Activated T-helper 1 cell treated with Interleukin-2 at 50 U/mL for 16 hours (primary cell): ENCODE data around the gene RASGRP3.

Experiments
- DNase-seq: peaks from one replicate; pipeline ENCODE4 v3.0.0-alpha.2; 2020; ENCODE audit warnings: low read depth

RASGRP3 gene

GRCh38 chr2:33581872-33582271 is 105.4 kb downstream of the RASGRP3 start:
- DNase-seq, result no peak

GRCh38 chr2:33583194-33583938 is 106.9 kb downstream of the RASGRP3 start:
- DNase-seq, result no peak

- DNase-seq, result no peak
Measured at GRCh38 chr2:33586766-33587165, 110.3 kb downstream of the RASGRP3 start.

- DNase-seq, result no peak
Measured at GRCh38 chr2:33588232-33588631, 111.8 kb downstream of the RASGRP3 start.

GRCh38 chr2:33589444-33589843 is 113.0 kb downstream of the RASGRP3 start:
- DNase-seq, result no peak

GRCh38 chr2:33595385-33595784 is 118.9 kb downstream of the RASGRP3 start:
- DNase-seq, result no peak

- DNase-seq, result no peak
Measured at GRCh38 chr2:33597026-33597425, 120.6 kb downstream of the RASGRP3 start.

- DNase-seq, result peak; percentile 1
Measured at GRCh38 chr2:33598561-33599174, 122.2 kb downstream of the RASGRP3 start.

GRCh38 chr2:33599175-33599942 is 122.9 kb downstream of the RASGRP3 start, which contains the start of gene FAM98A:
Gene FAM98A (minus strand): TSS chr2:33599299. CDS start chr2:33599221, 78 bp downstream.
- peak; percentile 98 for DNase-seq

GRCh38 chr2:33599943-33600192 is 123.4 kb downstream of the RASGRP3 start:
- no peak for DNase-seq

GRCh38 chr2:33602201-33602830 is 125.9 kb downstream of the RASGRP3 start:
- no peak for DNase-seq

GRCh38 chr2:33603416-33603815 is 127.0 kb downstream of the RASGRP3 start:
- no peak for DNase-seq

- DNase-seq, result no peak
Measured at GRCh38 chr2:33605056-33605455, 128.6 kb downstream of the RASGRP3 start.

- DNase-seq, result no peak
Measured at GRCh38 chr2:33606100-33606499, 129.7 kb downstream of the RASGRP3 start.

GRCh38 chr2:33606622-33607021 is 130.2 kb downstream of the RASGRP3 start:
- DNase-seq, result no peak

- no peak for DNase-seq
Measured at GRCh38 chr2:33607251-33607721, 130.8 kb downstream of the RASGRP3 start.

- no peak for DNase-seq
Measured at GRCh38 chr2:33607905-33608304, 131.5 kb downstream of the RASGRP3 start.

GRCh38 chr2:33614190-33614589 is 137.7 kb downstream of the RASGRP3 start:
- DNase-seq, result no peak
